Smooth muscle cell (in vitro differentiated cells): ENCODE data around the gene DNAJB2. TPM values are rescaled to one million over a fixed set of nuclear protein-coding genes. Genes with fewer than 3 reads are reported as not detected.

Experiments
- DNase-seq: peaks from one replicate; lab custom pipeline; 2025; ENCODE audit not compliant: unreplicated experiment; lab: John Stamatoyannopoulos, UW
- H2AFZ ChIP-seq: fragments of 200-600 bp; sonication (generic); 2 replicates; pipeline ENCODE4 v1.6.0; 2016; ENCODE audit warnings: antibody characterized with exemption, low read depth, mild to moderate bottlenecking
- H3F3A ChIP-seq: fragments of 200-600 bp; sonication (generic); 2 replicates; pipeline ENCODE4 v1.6.0; 2017; ENCODE audit warnings: antibody characterized with exemption, low read depth
- H3K27ac ChIP-seq: fragments of 200-600 bp; sonication (generic); 2 replicates; pipeline ENCODE4 v1.5.1; 2016; ENCODE audit warnings: low read depth, mild to moderate bottlenecking
- H3K27me3 ChIP-seq: fragments of 200-600 bp; sonication (generic); 2 replicates; pipeline ENCODE4 v1.6.1; 2016; ENCODE audit warnings: low read depth, mild to moderate bottlenecking
- H3K36me3 ChIP-seq: fragments of 200-600 bp; sonication (generic); 2 replicates; pipeline ENCODE4 v1.5.1; 2016; ENCODE audit warnings: low read depth
- H3K4me1 ChIP-seq: fragments of 200-600 bp; sonication (generic); 2 replicates; pipeline ENCODE4 v1.5.1; 2016; ENCODE audit warnings: low read depth
- H3K4me2 ChIP-seq: fragments of 200-600 bp; sonication (generic); 2 replicates; pipeline ENCODE4 v1.6.0; 2016; ENCODE audit warnings: mild to moderate bottlenecking
- H3K4me3 ChIP-seq: fragments of 200-600 bp; sonication (generic); 2 replicates; pipeline ENCODE4 v1.5.1; 2016; ENCODE audit warnings: mild to moderate bottlenecking
- H3K79me2 ChIP-seq: fragments of 200-600 bp; sonication (generic); 2 replicates; pipeline ENCODE4 v1.6.0; 2016; ENCODE audit warnings: low read depth, mild to moderate bottlenecking
- H3K9ac ChIP-seq: fragments of 200-600 bp; sonication (generic); 2 replicates; pipeline ENCODE4 v1.6.0; 2016; ENCODE audit warnings: low read depth
- H3K9me3 ChIP-seq: fragments of 200-600 bp; sonication (generic); replicated peaks from 2 replicates; pipeline ENCODE4 v1.5.1; 2016; ENCODE audit warnings: low read depth
- H4K20me1 ChIP-seq: fragments of 200-600 bp; sonication (generic); 2 replicates; pipeline ENCODE4 v1.6.0; 2016; ENCODE audit warnings: low read depth
- CTCF ChIP-seq: fragments of 200-600 bp; sonication (generic); IDR thresholded peaks from 2 replicates; pipeline ENCODE4 v1.5.1; 2017; ENCODE audit warnings: borderline replicate concordance, mild to moderate bottlenecking, antibody characterized with exemption; ENCODE audit not compliant: insufficient read depth, poor library complexity, severe bottlenecking
- WGBS: methylation state at CpG from one replicate; pipeline ENCODE4 v1.1.7; 2016; ENCODE audit warnings: low lambda C conversion rate; 5-methylcytosine and 5-hydroxymethylcytosine counted together
- polyA plus RNA-seq: library from polyadenylated mRNA; unstranded; fragments of >200 nt; fragmentation: Nextera tagmentation; extraction: Ambion mirVana; gene quantifications from 2 replicates; pipeline ENCODE4 v1.2.1, GENCODE V29; 2016
- total RNA-seq: library from RNA; depleted of rRNA; stranded (reverse); fragments of >200 nt; gene quantifications from 2 replicates; pipeline ENCODE4 v1.2.3, GENCODE V29; 2014

DNAJB2 gene
- total and polyA plus RNA-seq, 2 experiments from 2014 or later: 14.3 to 52.4 TPM

- no peak overlapping the region for H3K4me3 ChIP-seq
- no peaks in the 10 kb centered on the region for H3K36me3 ChIP-seq
- peaks cover 20% of the 10 kb centered on the region for H3K4me1 ChIP-seq
- peak overlapping the region; percentile 29 for H3K4me2 ChIP-seq
- no peaks in the 10 kb centered on the region for H3K9me3 ChIP-seq
- H3K9ac ChIP-seq: no peak overlapping the region
- peaks cover 17% of the 10 kb centered on the region for H3F3A ChIP-seq
- H4K20me1 ChIP-seq: no peaks in the 10 kb centered on the region
- H2AFZ ChIP-seq: no peak overlapping the region
- no peak for DNase-seq
- no peak overlapping the region for H3K27ac ChIP-seq
- no peaks in the 10 kb centered on the region for H3K79me2 ChIP-seq
- 68% methylated on average over 5 of the region's 5 CpGs for WGBS
- TF ChIP-seq CTCF: no peak
- peaks cover 54% of the 10 kb centered on the region for H3K27me3 ChIP-seq
Observed at GRCh38 chr2:219252084-219252483, 27.1 kb upstream of the DNAJB2 start.

GRCh38 chr2:219252570-219252899, 26.6 kb upstream of the DNAJB2 start:
- peak overlapping the region; percentile 57 for H3K4me3 ChIP-seq
- no peak overlapping the region for H3K9ac ChIP-seq
- TF ChIP-seq CTCF: no peak
- H3F3A ChIP-seq: peaks cover 17% of the 10 kb centered on the region
- peaks cover 20% of the 10 kb centered on the region for H3K4me1 ChIP-seq
- H3K27me3 ChIP-seq: peaks cover 54% of the 10 kb centered on the region
- WGBS: 14% methylated on average over 9 of the region's 9 CpGs
- no peak overlapping the region for H3K27ac ChIP-seq
- no peak for DNase-seq
- H3K36me3 ChIP-seq: no peaks in the 10 kb centered on the region
- no peaks in the 10 kb centered on the region for H3K79me2 ChIP-seq
- H3K9me3 ChIP-seq: no peaks in the 10 kb centered on the region
- H3K4me2 ChIP-seq: peak overlapping the region; percentile 92
- H2AFZ ChIP-seq: no peak overlapping the region
- no peaks in the 10 kb centered on the region for H4K20me1 ChIP-seq

- peak within 1 kb of the TSS; percentile 57 for H3K4me3 ChIP-seq
- H2AFZ ChIP-seq: peak within 1 kb of the TSS; percentile 71
- no peaks in the 10 kb centered on the region for H3K79me2 ChIP-seq
- no peaks in the 10 kb centered on the region for H3K9me3 ChIP-seq
- peak within 1 kb of the TSS; percentile 92 for H3K4me2 ChIP-seq
- WGBS: 3% methylated on average over 49 of the region's 49 CpGs
- no peaks in the 10 kb centered on the region for H4K20me1 ChIP-seq
- H3K36me3 ChIP-seq: no peaks in the 10 kb centered on the region
- no peak within 1 kb of the TSS for H3K27ac ChIP-seq
- H3F3A ChIP-seq: peaks cover 17% of the 10 kb centered on the region
- TF ChIP-seq CTCF: no peak
- H3K27me3 ChIP-seq: peaks cover 54% of the 10 kb centered on the region
- DNase-seq: no peak
- H3K9ac ChIP-seq: peak within 1 kb of the TSS; percentile 45
- H3K4me1 ChIP-seq: peaks cover 20% of the 10 kb centered on the region
Observed at GRCh38 chr2:219252900-219253752, 26.0 kb upstream of the DNAJB2 start, which contains the start of gene TUBA4B. TUBA4B (plus strand) TSS chr2:219253243; CDS start chr2:219253408, 165 bp downstream.
